Ammon's horn (tissue), 1 donor: ENCODE measurements around the gene NAALADL2.
"Not testable (repeated sequence)": the region's sequence is repeated elsewhere in the genome, so short reads cannot be mapped to it uniquely, and the experiment has no call there.

Source experiments
- DNase-seq: peaks from one replicate; pipeline ENCODE4 v3.0.0-alpha.2; 2016; ENCODE audit warnings: low spot score

Gene NAALADL2

DNA sequence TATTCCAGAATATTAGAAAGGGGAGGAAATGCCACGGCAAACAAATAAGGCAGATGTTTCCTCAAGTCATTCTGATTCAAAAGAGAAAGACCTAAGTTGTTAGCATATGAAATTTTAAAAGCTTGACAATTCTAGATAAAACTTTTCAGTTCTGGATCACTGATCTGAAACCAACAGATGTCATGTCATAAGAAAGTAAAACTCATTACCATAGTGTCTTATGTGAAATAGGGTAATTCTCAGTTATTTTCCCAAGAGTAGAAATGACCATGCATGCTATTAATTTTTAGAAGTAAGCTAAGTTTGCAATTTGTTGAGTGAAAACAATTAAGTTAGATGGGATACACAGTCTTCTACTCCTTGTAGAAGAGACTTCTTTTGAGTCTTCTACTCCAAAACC lies 630.3 kb downstream of the NAALADL2 start:
- DNase-seq, result no peak

DNA sequence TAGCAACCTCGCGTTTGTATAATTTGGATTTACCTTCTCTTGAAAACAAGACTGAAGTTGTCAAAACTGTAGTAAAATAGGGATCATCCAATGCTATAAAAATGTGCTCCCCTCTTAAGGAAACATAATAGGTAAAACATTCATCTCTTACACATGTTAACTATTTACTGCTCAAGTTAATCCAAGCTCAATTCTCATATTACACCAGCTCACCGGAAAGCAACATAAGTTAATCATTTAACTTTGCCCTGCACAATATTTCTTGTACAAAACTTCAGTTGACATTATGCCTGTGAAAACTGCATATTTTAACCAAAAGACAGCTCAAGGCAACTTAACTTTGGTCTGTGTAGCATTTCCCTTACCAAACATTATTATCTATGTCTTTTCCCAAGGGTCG lies 634.2 kb downstream of the NAALADL2 start:
- no peak for DNase-seq

DNA sequence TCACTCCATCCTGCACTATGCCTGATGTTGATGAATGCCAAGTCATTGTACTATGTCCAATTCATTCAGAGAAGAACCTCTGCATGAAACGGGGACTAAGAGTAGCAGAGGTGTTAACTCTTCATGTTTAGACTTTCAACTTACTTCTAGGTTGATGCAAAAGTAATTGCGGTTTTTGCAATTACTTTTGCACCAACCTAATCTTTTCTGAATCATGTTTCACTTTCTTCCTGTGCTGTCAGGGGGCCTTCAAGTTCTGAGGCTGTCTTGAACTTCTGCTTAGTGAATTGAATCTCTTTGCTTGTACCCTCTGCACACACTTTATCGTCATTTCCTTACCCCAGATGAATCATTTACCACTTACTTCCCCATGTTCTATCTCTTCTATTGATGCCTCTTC lies 636.2 kb downstream of the NAALADL2 start:
- DNase-seq, result no peak

DNA sequence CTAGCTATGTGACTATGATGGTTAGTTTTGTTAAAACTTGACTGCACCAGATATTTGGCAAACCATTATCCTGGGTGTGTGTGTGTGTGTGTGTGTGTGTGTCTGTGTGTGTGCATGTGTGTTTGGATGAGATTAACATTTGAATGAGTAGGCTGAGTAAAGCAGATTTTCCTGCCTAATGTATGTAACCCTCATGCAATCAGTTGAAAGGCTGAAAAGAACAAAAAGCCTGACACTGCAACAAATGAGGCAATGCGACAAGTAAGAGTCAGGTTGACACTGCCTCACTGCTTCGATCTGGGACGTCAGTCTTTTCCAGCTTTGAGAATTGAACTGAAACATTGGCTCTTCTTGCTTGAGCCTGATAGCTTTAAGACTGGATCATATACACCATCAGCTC lies 643.0 kb downstream of the NAALADL2 start:
- no peak for DNase-seq

DNA sequence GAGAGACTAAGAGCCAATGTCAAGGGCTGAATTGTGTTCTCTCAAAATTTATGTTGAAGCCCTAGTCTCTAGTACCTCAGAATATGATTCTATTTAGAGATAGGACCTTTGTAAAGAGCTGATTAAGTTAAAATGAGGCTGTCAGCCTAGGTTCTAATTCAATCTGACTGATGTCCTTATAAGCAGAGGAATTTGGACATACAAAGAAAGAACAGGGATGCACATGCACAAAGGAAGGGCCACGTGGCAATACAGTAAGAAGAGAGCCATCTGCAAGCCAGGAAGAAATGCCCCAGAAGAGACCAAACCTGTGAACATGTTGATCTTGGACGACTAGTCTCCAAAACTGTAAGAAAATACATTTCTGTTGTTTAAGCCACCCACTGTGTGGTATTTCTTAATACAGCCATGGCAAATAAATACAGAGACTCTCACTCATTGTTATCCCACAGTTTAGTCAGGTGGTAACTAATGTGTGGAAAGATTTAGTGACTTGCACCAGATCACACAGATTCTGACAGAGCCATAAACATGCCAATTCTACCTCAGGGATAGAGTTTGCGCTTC lies 652.2 kb downstream of the NAALADL2 start:
- no peak for DNase-seq

DNA sequence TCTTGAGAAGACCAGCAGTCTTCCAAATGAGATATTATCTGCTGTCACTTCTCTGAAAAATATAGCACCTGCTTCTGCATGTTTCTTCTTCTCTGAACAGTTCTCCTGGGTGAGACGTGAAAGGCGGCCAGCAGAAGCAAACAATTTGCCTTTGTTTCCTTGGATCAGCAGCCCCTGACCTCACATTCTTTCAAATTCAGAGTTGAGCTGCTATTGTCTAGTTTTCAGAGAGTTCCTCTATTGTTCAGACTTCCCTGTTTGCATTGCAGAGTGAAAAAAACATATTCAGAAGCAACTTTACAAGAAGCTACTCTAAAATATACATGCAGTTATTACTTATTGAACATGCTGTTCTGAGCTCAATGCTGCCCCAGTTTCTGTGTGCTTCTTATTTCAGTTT lies 653.6 kb downstream of the NAALADL2 start:
- DNase-seq, result peak; percentile 81

DNA sequence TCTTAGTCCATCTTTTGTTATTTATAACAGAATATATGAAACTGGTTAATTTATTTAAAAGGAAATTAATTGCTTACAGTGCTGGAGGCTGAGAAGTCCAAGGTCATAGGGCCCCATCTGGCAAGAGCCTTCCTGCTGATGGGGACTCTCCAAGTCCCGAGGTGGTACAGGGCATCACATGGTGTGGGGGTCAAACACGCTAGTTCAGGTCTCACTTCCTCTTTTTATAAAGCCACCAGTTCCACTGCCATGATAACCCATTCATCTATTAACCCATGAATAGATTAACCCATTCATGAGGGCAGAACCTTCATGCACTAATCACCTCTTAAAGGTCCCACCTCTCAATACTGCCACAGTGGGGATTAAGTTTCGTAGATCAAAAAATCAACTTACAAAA lies 659.3 kb downstream of the NAALADL2 start:
- DNase-seq, result no peak

DNA sequence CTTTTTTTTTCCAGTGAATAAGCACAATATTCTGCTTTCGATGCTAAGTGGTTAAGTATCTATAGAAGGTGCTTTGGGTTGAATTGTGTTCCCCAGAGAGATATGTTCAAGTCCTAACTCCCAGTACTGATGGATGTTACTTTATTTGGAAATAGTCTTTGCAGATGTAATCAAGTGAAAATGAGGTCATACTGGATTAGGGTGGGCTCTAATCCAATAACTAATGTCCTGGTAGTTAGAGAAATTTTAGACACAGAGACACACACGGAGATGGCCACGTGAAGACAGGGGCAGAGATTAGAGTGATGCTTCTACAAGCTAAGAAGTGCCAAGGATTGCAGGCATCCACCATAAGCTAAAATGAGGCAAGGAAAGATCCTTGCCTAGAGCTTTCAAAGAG lies 662.3 kb downstream of the NAALADL2 start:
- DNase-seq, result no peak

DNA sequence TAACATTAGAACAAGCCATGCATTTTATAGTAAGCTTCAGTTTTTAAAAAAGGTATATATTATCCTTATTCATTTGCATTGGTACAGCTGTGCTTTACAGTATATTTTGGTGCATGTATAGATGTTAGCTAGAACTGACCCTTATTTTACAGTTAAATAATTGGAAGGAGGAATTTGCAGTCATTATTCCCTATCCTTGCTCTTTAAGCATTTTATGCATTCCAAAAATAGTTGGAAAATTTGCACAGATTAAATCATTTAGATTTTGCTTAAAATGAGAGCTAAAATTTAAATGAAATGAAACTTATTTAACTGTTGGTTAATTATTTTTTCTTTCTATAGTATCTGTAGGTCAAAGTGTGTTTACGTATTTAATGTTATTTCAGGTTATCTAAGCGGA lies 667.1 kb downstream of the NAALADL2 start:
- DNase-seq, result no peak

DNA sequence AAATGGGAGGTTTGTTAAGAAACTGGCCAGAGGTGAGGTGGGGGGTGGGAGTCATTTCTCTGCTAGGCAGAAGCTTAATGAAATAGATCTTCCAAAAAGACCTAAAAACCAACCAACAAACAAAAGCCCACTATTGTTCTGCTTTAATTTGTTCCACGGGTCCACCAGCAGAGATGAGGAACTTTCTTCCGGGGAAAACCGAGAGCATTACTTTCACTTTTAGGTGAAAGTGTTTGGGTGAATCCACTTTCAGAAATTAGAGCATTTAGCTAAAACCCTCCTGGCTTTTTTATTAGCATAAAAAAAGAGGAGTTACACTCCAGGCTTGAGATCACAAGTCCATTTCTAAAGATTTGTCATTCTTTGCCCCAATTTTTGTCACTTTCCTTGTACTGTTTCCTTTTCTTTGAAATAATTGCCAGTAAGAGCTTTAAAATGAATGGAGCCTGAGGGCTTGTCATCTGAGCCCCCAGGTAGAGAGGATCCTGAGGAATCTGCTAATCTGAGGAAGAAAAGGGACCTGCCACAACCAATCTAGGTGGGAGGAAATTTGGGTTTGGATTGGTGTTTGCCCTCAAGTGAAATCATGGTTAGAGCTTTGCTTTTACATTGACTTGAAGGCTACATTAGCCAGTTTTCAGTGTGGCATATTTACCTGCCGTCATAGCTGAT lies 667.6 kb downstream of the NAALADL2 start:
- DNase-seq, result no peak

DNA sequence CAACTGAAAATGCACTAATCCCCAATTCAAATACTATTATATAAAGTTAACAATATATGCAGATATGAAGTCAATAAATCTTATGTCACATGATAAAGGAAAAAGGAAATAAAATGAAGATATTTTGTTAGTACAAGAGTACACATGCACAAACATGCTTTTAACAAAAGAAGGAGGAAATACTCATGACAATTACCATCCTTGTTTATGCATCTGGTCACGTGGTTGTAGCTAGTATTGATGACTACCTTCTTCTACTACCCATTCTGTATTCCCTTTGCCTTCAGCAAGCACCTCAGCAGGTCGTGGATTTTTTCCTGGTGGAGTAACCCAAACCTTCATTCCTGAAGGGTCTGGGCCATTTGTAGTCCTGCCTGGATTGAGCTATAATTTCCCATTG lies 669.6 kb downstream of the NAALADL2 start:
- DNase-seq, result not testable (repeated sequence)

DNA sequence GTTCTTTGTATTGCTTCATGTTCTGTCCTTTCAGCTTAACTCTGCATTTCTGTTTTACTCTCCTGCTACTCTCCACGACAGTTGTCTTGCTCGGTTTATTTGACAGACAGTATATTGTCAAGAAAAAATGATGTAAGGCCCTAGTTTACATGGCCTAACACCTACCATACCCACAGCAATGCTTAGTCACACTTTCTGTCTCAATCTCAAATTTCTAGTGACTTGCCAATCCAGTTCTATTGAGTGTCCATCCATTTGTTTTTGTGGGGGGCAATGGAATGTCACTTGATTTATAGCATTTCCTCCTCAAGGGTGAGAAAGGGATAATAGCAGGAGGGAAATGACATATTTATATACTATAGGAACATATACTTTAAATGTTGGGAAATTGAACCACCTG lies 676.2 kb downstream of the NAALADL2 start:
- no peak for DNase-seq

DNA sequence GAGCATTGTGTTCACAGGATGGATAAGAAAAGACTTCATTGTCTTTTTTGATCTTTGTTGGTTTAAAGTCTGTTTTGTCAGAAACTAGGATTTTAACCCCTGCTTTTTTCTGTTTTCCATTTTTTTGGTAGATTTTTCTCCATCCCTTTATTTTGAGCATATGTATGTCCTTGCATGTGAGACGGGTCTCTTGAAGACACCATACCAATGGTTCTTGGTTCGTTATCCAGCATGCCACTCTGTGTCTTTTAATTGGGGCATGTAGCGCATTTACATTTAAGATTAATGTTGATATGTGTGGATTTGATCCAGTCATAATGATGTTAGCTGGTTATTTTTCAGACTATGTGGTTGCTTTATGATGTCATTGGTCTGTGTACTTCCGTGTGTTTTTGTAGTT lies 687.0 kb downstream of the NAALADL2 start:
- no peak for DNase-seq

DNA sequence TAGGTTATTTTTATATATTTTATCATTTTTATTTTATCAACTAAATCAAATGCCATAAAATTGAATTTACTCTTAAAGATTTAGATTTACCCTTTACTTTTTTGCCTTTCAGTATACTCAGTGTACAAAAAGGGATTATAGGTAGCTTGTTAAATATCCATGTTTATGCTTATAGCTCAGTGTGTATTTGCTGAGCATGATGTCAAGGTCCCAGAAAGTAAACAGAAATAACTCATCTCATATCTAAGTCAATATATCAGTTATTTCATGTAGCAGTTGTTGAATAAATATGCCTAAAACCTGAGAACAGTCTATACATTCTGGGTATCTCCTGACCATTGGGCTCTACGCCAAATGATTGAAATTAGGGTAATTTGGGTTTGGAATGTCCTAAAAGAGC lies 693.8 kb downstream of the NAALADL2 start:
- no peak for DNase-seq

DNA sequence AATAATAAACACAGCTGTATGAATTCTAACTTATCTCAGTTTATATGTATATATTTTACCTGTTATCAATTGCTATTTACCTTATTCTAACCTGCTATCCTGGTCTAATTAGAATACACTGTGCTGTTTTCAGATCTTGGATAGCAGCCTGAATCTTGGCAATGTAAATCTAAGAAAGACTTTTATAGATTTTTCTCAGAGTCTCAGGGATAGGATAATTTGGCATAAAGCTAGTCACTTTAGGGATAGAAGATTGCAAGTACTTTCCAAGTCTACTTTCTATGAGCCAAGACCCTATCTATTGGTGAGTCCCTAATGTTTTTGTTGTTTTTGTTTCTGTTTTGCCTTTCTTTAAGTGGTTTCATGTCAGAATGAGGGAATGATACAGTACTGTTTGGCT lies 695.7 kb downstream of the NAALADL2 start:
- no peak for DNase-seq

DNA sequence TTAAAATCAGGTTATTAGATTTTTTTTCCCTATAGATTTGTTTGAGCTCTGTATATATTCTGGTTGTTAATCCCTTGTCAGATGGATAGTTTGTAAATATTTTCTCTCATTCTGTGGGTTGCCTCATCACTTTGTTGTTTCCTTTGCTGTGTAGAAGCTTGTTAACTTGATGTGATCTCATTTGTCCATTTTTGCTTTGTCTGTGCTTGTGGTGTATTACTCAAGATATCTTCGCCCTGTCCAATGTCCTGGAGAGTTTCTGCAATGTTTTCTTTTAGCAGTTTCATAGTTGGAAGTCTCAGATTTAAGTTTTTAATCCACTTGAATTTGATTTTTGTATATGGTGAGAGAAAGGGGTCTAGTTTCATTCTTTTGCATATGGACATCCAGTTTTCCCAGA lies 699.1 kb downstream of the NAALADL2 start:
- DNase-seq, result no peak

DNA sequence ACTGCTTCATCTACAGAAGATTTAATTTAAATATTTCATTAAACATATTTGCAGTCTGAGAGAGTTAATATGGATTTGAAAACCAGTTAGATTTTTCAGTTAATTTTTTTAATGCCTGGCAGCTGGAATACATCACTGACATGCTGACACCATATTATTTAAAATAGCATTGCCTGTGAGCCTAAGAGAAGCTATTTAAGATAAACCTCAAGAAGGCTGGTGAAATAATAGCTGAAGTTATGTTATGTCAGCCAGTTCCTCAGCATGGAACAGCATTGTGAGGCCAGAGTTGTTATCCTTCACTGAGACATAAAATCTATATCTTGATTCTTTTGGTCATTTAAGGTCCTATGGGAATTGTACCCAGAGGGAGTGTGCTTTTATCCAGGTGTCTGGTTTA lies 705.2 kb downstream of the NAALADL2 start:
- no peak for DNase-seq

DNA sequence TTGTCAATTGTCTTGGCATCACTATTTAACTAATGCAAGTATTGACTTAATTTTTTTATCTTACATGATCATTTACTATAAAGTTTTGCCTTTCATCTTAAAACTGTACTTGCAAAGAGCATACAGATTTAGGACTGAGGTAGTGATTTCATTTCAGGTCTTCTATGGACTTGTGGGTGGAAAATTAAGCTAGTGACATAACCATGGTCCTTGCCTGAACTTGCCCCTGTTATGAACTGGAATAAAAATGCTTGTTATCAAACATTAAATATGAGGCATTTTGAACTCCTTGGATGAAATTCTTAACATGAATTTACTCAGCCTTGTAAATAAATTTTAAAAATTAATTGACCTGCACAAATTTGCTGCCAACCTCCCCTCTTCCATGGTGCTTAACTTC lies 712.0 kb downstream of the NAALADL2 start:
- no peak for DNase-seq

DNA sequence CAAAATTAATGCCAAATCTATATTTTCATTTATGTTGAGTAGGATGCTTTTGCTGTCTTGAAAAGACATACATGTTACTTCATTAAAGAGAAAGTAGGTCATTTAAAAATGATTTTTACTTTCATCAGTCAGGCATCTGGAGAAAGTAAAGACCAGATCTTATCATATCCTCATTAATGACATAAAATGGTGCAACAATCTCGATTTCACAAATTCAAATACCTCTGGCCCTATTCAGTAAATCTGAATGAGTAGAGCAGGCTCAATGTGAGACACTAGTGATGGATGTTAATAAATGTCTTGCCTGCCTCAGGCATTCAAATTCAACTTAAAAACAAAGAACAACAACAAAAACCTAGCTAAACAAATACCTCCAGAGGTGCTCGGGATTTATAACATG lies 714.1 kb downstream of the NAALADL2 start:
- DNase-seq, result no peak

DNA sequence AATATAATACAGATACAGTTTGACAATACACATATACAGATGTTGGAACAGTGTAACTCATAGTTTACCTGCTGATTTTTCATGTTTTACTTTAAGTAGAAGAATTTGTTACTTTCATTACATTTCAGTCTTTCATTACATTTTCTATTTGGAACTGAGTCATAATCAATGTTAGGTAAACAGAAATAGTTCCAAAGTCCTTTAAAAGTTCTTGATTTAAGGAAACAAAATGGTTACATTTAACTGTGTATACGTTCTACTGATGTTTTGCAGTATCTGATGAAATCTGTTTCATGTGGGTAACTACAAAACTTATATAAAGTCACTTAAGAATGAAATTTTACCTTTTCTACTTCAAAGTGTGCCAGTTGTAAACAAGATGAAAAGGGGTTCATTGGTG lies 721.2 kb downstream of the NAALADL2 start:
- no peak for DNase-seq

DNA sequence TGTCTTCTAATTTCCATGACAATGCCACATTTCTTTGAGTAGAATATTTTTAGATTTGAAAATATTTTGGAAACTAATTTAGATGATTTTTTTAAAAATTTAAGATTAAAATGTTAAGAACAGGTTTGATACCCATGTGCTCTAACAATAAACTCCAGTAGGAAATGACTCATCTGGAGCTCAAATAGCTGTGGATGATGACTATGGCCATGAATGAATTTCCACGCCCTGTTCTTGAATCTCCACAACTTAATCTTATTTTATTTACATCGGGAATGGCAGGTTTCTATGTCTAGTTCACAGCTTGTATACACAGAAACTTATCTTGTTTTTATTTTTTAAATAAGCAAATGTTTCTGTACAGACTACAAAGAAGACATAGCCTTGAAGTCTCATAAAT lies 726.8 kb downstream of the NAALADL2 start:
- DNase-seq, result no peak

DNA sequence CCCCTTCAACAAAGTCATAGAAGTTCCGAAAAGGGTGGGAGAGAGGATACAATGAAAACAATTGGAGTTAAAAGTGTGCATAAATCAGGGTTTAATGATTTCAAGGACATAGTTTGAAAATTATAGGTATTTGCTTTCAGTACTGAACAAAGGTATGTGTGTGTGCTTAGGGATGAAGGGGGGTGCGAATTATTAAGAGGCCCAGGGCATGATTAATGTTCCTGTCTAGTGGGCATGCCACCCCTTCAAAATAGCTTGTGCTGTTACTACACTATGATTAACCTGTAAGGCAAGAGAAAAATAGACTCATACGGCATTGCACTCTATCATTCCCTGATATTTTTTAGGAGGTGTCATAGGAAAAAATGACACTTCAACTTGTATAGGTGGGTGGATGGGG lies 731.6 kb downstream of the NAALADL2 start:
- no peak for DNase-seq

DNA sequence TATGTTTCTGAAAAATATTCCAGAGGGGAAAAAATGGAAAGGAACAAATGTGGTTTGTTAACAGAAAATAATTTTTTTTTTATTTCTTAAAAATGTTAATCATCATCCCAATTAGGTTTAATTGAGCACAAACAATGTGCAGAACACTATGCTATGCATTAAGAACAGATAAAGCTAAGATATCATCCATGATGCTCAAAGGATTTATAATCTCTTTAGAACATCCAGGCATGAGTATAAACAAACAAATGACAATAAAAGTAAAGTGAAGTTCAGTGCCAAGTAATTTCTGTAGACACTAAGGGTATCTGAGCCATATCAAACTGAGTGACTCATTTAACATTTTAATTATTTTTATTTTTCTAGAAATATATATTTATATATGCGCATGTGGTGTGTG lies 732.2 kb downstream of the NAALADL2 start:
- DNase-seq, result no peak

DNA sequence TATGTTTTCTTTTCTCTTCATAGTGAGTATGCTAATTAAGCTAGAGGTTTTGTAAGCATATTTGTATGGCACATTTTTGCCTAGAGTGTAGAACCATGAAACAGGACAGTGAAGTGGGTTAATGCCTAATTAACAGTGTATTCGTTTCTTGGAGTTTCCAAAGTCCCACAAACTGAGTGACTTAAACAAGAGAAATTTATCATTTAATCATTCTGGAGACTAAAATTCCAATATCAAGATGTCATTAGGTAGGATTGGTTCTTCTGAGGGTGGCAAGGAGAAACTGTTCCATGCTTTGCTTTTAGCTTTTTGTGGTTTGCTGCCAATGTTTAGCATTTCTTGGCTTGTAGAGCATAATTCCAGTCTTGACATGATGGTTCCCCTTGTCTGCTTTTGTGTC lies 734.2 kb downstream of the NAALADL2 start:
- no peak for DNase-seq
